ENCODE data around the gene CARF. TPM values are rescaled to one million over a fixed set of nuclear protein-coding genes. Genes with fewer than 3 reads are reported as not detected.
"Not testable (repeated sequence)": the region's sequence is repeated elsewhere in the genome, so short reads cannot be mapped to it uniquely, and the experiment has no call there.

CARF gene
- total and polyA plus RNA-seq, 4 donors = 0.98 to 4.3 (median 2.9) TPM

DNA sequence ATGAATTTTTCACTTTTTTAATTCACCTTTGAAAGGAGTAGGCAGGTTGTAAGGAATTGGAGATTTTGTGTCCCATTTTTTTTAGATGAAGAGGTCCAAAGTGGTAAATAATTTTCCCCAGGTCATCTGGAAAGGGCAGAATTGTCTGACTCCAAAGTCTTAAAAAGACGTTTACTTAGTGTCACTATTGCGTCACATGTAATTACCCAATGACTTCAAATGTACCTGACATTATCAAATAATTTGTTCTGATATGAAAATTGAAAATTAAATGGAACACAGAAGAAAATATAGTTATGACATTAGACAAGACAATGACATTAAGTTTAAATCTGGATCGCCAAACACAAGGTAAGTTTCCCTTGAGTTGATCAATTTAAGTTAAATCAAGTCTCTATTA, 78.4 kb downstream of the CARF start:
- TF ChIP-seq EGR1 (IDR thresholded peaks at IDR 0.05; ENCODE audit: low read depth in 2 of 2) (no peak), HNF4A (conservative IDR thresholded peaks at IDR 0.05) (peak in 1 of 2 donors; percentile 41)
- TF ChIP-seq, protein P1, sequence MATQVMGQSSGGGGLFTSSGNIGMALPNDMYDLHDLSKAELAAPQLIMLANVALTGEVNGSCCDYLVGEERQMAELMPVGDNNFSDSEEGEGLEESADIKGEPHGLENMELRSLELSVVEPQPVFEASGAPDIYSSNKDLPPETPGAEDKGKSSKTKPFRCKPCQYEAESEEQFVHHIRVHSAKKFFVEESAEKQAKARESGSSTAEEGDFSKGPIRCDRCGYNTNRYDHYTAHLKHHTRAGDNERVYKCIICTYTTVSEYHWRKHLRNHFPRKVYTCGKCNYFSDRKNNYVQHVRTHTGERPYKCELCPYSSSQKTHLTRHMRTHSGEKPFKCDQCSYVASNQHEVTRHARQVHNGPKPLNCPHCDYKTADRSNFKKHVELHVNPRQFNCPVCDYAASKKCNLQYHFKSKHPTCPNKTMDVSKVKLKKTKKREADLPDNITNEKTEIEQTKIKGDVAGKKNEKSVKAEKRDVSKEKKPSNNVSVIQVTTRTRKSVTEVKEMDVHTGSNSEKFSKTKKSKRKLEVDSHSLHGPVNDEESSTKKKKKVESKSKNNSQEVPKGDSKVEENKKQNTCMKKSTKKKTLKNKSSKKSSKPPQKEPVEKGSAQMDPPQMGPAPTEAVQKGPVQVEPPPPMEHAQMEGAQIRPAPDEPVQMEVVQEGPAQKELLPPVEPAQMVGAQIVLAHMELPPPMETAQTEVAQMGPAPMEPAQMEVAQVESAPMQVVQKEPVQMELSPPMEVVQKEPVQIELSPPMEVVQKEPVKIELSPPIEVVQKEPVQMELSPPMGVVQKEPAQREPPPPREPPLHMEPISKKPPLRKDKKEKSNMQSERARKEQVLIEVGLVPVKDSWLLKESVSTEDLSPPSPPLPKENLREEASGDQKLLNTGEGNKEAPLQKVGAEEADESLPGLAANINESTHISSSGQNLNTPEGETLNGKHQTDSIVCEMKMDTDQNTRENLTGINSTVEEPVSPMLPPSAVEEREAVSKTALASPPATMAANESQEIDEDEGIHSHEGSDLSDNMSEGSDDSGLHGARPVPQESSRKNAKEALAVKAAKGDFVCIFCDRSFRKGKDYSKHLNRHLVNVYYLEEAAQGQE (IDR thresholded peaks at IDR 0.05) = no peak
- Histone ChIP-seq H3K4me3 (ENCODE audit: low read depth in 1 of 3, low read length in 3 of 3) (no peak overlapping the region), H3K9me3 (ENCODE audit: control insufficient read depth in 4 of 4, low read length in 3 of 4) (no peaks in the 10 kb centered on the region), H3K9ac (ENCODE audit: low read depth in 1 of 2, low read length in 2 of 2) (no peak overlapping the region), H3K36me3 (ENCODE audit: control insufficient read depth in 4 of 4, insufficient read depth in 3 of 4, low read depth in 1 of 4, low read length in 3 of 4) (no peaks in the 10 kb centered on the region), H3K27ac (ENCODE audit: low read depth in 1 of 2, low read length in 2 of 2) (no peak overlapping the region), H3K27me3 (ENCODE audit: control insufficient read depth in 4 of 4, insufficient read depth in 4 of 4, low read length in 3 of 4) (no peaks in the 10 kb centered on the region), H3K4me1 (ENCODE audit: control insufficient read depth in 4 of 4, insufficient read depth in 4 of 4, low read length in 3 of 4) (no peaks in the 10 kb centered on the region)
- no peak for DNase-seq (ENCODE audit: low spot score)
- WGBS = 59% methylated on average over 3 of the region's 3 CpGs

DNA sequence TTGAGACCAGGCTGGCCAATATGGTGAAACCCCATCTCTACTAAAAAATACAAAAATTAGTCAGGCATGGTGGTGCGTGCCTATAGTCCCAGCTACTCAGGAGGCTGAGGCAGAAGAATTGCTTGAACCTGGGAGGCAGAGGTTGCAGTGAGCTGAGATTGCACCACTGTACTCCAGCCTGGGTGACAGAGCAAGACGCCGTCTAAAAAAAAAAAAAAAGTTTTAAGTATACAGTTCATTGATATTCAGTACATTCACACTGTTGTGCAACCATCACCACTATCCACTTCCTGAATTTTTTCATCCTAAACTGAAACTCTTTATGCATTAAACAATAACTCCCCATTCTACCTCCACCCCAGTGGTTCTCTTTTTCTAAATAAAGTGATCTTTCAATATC, 85.0 kb downstream of the CARF start:
- H3K27ac ChIP-seq (ENCODE audit: low read depth in 1 of 2, low read length in 2 of 2); H3K9ac ChIP-seq (ENCODE audit: low read depth in 1 of 2, low read length in 2 of 2); H3K36me3 ChIP-seq (ENCODE audit: control insufficient read depth in 4 of 4, insufficient read depth in 3 of 4, low read depth in 1 of 4, low read length in 3 of 4); DNase-seq (ENCODE audit: low spot score); H3K27me3 ChIP-seq (ENCODE audit: control insufficient read depth in 4 of 4, insufficient read depth in 4 of 4, low read length in 3 of 4); H3K4me3 ChIP-seq (ENCODE audit: low read depth in 1 of 3, low read length in 3 of 3); H3K4me1 ChIP-seq (ENCODE audit: control insufficient read depth in 4 of 4, insufficient read depth in 4 of 4, low read length in 3 of 4); H3K9me3 ChIP-seq (ENCODE audit: control insufficient read depth in 4 of 4, low read length in 3 of 4): not testable (repeated sequence)
- peak in 1 of 2 donors; percentile 31 for TF ChIP-seq RXRA (IDR thresholded peaks at IDR 0.05)
- WGBS = 60% methylated on average over 3 of the region's 3 CpGs

DNA sequence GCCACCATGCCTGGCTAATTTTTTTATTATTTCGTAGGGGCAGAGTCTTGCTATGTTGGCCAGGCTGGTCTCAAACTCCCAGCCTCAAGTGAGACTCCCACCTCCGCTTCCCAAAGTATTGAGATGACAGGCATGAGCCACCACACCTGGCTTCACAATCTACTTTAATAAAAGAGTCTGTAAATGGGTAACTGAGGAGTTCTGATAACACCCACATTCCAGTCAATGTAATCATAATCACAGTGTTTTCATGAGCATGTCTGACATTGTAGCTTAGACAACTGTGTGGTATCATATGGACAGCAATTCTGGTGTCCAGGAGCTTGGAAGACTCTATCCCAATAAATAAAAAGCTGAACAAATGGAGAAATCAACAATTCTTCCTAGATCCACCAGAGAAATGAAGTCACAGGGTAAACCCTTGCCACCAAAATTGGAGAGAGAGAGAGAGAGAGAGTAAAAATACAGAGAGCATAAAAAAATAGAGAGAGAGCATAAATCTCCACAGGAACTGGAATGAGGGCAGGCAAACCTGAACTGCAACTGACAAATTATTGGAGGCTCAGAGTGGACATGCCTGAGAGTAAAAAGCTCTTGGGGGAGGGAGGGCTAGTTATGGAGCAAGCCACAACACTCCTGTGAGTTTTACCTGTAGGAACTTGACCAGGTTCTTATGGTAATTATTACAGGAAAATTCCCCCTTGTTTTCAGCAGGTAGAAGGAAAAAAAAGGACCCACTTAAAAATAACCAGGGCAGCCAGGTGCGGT, 90.2 kb downstream of the CARF start:
- H3K4me1 ChIP-seq (ENCODE audit: control insufficient read depth in 4 of 4, insufficient read depth in 4 of 4, low read length in 3 of 4) = no peaks in the 10 kb centered on the region
- H3K27ac ChIP-seq (ENCODE audit: low read depth in 1 of 2, low read length in 2 of 2) = no peak overlapping the region
- no peak overlapping the region for H3K9ac ChIP-seq (ENCODE audit: low read depth in 1 of 2, low read length in 2 of 2)
- WGBS = 90% methylated on average over 3 of the region's 3 CpGs
- no peaks in the 10 kb centered on the region for H3K36me3 ChIP-seq (ENCODE audit: control insufficient read depth in 4 of 4, insufficient read depth in 3 of 4, low read depth in 1 of 4, low read length in 3 of 4)
- H3K9me3 ChIP-seq (ENCODE audit: control insufficient read depth in 4 of 4, low read length in 3 of 4) = no peaks in the 10 kb centered on the region
- H3K27me3 ChIP-seq (ENCODE audit: control insufficient read depth in 4 of 4, insufficient read depth in 4 of 4, low read length in 3 of 4) = no peaks in the 10 kb centered on the region
- no peak for DNase-seq (ENCODE audit: low spot score)
- no peak overlapping the region for H3K4me3 ChIP-seq (ENCODE audit: low read depth in 1 of 3, low read length in 3 of 3)
- TF ChIP-seq GABPA (IDR thresholded peaks at IDR 0.05 in 1 of 2, conservative IDR thresholded peaks at IDR 0.05 in 1 of 2) = no peak
- TF ChIP-seq, protein P2, sequence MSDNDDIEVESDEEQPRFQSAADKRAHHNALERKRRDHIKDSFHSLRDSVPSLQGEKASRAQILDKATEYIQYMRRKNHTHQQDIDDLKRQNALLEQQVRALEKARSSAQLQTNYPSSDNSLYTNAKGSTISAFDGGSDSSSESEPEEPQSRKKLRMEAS (IDR thresholded peaks at IDR 0.05) = no peak
- no peak for TF ChIP-seq TAF1 (conservative IDR thresholded peaks at IDR 0.05)
- TF ChIP-seq, protein P1 (IDR thresholded peaks at IDR 0.05) = no peak
- no peak for TF ChIP-seq RXRA (IDR thresholded peaks at IDR 0.05)
- no peak for TF ChIP-seq EGR1 (IDR thresholded peaks at IDR 0.05; ENCODE audit: low read depth in 2 of 2)
- TF ChIP-seq HNF4A (conservative IDR thresholded peaks at IDR 0.05) = no peak
- TF ChIP-seq HNF4G (IDR thresholded peaks at IDR 0.05) = no peak
- TF ChIP-seq, protein P3, sequence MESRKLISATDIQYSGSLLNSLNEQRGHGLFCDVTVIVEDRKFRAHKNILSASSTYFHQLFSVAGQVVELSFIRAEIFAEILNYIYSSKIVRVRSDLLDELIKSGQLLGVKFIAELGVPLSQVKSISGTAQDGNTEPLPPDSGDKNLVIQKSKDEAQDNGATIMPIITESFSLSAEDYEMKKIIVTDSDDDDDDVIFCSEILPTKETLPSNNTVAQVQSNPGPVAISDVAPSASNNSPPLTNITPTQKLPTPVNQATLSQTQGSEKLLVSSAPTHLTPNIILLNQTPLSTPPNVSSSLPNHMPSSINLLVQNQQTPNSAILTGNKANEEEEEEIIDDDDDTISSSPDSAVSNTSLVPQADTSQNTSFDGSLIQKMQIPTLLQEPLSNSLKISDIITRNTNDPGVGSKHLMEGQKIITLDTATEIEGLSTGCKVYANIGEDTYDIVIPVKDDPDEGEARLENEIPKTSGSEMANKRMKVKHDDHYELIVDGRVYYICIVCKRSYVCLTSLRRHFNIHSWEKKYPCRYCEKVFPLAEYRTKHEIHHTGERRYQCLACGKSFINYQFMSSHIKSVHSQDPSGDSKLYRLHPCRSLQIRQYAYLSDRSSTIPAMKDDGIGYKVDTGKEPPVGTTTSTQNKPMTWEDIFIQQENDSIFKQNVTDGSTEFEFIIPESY (IDR thresholded peaks at IDR 0.05) = no peak
- no peak for TF ChIP-seq FOXA1 (IDR thresholded peaks at IDR 0.05)
- TF ChIP-seq SP1 (IDR thresholded peaks at IDR 0.05) = no peak
- TF ChIP-seq, protein P4, sequence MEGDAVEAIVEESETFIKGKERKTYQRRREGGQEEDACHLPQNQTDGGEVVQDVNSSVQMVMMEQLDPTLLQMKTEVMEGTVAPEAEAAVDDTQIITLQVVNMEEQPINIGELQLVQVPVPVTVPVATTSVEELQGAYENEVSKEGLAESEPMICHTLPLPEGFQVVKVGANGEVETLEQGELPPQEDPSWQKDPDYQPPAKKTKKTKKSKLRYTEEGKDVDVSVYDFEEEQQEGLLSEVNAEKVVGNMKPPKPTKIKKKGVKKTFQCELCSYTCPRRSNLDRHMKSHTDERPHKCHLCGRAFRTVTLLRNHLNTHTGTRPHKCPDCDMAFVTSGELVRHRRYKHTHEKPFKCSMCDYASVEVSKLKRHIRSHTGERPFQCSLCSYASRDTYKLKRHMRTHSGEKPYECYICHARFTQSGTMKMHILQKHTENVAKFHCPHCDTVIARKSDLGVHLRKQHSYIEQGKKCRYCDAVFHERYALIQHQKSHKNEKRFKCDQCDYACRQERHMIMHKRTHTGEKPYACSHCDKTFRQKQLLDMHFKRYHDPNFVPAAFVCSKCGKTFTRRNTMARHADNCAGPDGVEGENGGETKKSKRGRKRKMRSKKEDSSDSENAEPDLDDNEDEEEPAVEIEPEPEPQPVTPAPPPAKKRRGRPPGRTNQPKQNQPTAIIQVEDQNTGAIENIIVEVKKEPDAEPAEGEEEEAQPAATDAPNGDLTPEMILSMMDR (IDR thresholded peaks at IDR 0.05; ENCODE audit: low read depth, low read length, missing input control) = no peak
- no peak for TF ChIP-seq YY1 (IDR thresholded peaks at IDR 0.05)
- TF ChIP-seq NR2F2 (IDR thresholded peaks at IDR 0.05) = no peak
- TF ChIP-seq RAD21 (IDR thresholded peaks at IDR 0.05) = no peak
